ENCODE data around the gene ACOXL.
"Not testable (repeated sequence)": the region's sequence is repeated elsewhere in the genome, so short reads cannot be mapped to it uniquely, and the experiment has no call there.

Gene ACOXL

GRCh38 chr2:110933420-110933819 is 201.0 kb downstream of the ACOXL start:
- no peak for DNase-seq

GRCh38 chr2:110934948-110935347 is 202.6 kb downstream of the ACOXL start:
- peak; percentile 3 for DNase-seq

GRCh38 chr2:110940376-110940910 is 208.1 kb downstream of the ACOXL start:
- DNase-seq, result no peak

GRCh38 chr2:110941226-110941625 is 208.9 kb downstream of the ACOXL start:
- no peak for DNase-seq

- DNase-seq, result no peak
These were observed 210.8 kb downstream of the ACOXL start for GRCh38 chr2:110943070-110943634.

- DNase-seq, result no peak
These were observed 214.5 kb downstream of the ACOXL start for GRCh38 chr2:110946902-110947301.

- no peak for DNase-seq
These were observed 215.8 kb downstream of the ACOXL start for GRCh38 chr2:110948027-110948674.

GRCh38 chr2:110950281-110950680 is 217.9 kb downstream of the ACOXL start:
- DNase-seq, result no peak

GRCh38 chr2:110955045-110955444 is 222.7 kb downstream of the ACOXL start:
- no peak for DNase-seq

GRCh38 chr2:110955556-110955955 is 223.2 kb downstream of the ACOXL start:
- DNase-seq, result no peak

GRCh38 chr2:110957293-110957692 is 224.9 kb downstream of the ACOXL start:
- DNase-seq, result no peak

- DNase-seq, result no peak
These were observed 226.2 kb downstream of the ACOXL start for GRCh38 chr2:110958346-110959119.

GRCh38 chr2:110959198-110959597 is 226.8 kb downstream of the ACOXL start:
- DNase-seq, result no peak

- no peak for DNase-seq
These were observed 227.9 kb downstream of the ACOXL start for GRCh38 chr2:110960281-110960680.

- no peak for DNase-seq
These were observed 228.6 kb downstream of the ACOXL start for GRCh38 chr2:110960954-110961353.

GRCh38 chr2:110961643-110962042 is 229.3 kb downstream of the ACOXL start:
- DNase-seq, result not testable (repeated sequence)

- no peak for DNase-seq
These were observed 237.3 kb downstream of the ACOXL start for GRCh38 chr2:110969696-110970095.

GRCh38 chr2:110970201-110970600 is 237.8 kb downstream of the ACOXL start:
- DNase-seq, result no peak

GRCh38 chr2:110971811-110972210 is 239.4 kb downstream of the ACOXL start:
- no peak for DNase-seq

- no peak for DNase-seq
These were observed 240.9 kb downstream of the ACOXL start for GRCh38 chr2:110973262-110973661.

- DNase-seq, result no peak
These were observed 245.0 kb downstream of the ACOXL start for GRCh38 chr2:110977403-110977802.

GRCh38 chr2:110978148-110978547 is 245.8 kb downstream of the ACOXL start:
- DNase-seq, result no peak

GRCh38 chr2:110978756-110979470 is 246.5 kb downstream of the ACOXL start:
- no peak for DNase-seq

Data from activated gamma-delta T cell (primary cell).